CD14-positive monocyte (primary cell): ENCODE data around the gene RRBP1. TPM values are rescaled to one million over a fixed set of nuclear protein-coding genes. Genes with fewer than 3 reads are reported as not detected.

ENCODE experiments used
- DNase-seq, 3 donors: peaks; one replicate each; pipeline ENCODE4 v3.0.0-alpha.2; 2011 to 2022
- H2AFZ ChIP-seq: 2 replicates; pipeline ENCODE4 v1.6.0; 2012; ENCODE audit warnings: mild to moderate bottlenecking, low read depth, low read length, inconsistent platforms; ENCODE audit not compliant: insufficient read depth, poor library complexity, severe bottlenecking
- H3K27ac ChIP-seq, 2 donors: 1 replicate in 1 of 2; 2 replicates in 1 of 2; pipeline ENCODE4 v1.5.1; 2012 to 2013; ENCODE audit warnings: low read length in 2 of 2, control low read depth in 1 of 2, inconsistent platforms in 1 of 2, low read depth in 1 of 2, mild to moderate bottlenecking in 1 of 2
- H3K27me3 ChIP-seq, 2 donors: one replicate each; pipeline versions ENCODE4 v1.6.0 to v1.6.1; 2011 to 2013; ENCODE audit warnings: low read length in 2 of 2; ENCODE audit not compliant: control insufficient read depth in 2 of 2, insufficient read depth in 2 of 2
- H3K36me3 ChIP-seq, 2 donors: replicated peaks in 1 of 2; 1 replicate in 1 of 2; 2 replicates in 1 of 2; pipeline versions ENCODE4 v1.5.1 to v1.6.1; 2012 to 2013; ENCODE audit warnings: low read length in 2 of 2, control low read depth in 1 of 2, inconsistent platforms in 1 of 2, mild to moderate bottlenecking in 1 of 2; ENCODE audit not compliant: insufficient read depth in 2 of 2, control insufficient read depth in 1 of 2
- H3K4me1 ChIP-seq, 2 donors: 1 replicate in 1 of 2; 2 replicates in 1 of 2; pipeline versions ENCODE4 v1.5.1 to v1.6.1; 2012 to 2013; ENCODE audit warnings: low read length in 2 of 2, control low read depth in 1 of 2, inconsistent platforms in 1 of 2, mild to moderate bottlenecking in 1 of 2, moderate library complexity in 1 of 2; ENCODE audit not compliant: insufficient read depth in 2 of 2, control insufficient read depth in 1 of 2
- H3K4me2 ChIP-seq: replicated peaks from 2 replicates; pipeline ENCODE3; 2012; ENCODE audit warnings: low read length, moderate library complexity, mild to moderate bottlenecking; ENCODE audit not compliant: poor library complexity, severe bottlenecking; ENCODE audit errors: extremely low read depth
- H3K4me3 ChIP-seq, 3 experiments: fragments of 200-600 bp in 1 of 3; sonication (generic) in 1 of 3; replicated peaks in 1 of 3; 1 replicate in 2 of 3; 2 replicates in 1 of 3; pipeline ENCODE4 v1.5.1; 2011 to 2013; ENCODE audit warnings: low read length in 3 of 3, mild to moderate bottlenecking in 3 of 3, control low read depth in 2 of 3, low read depth in 2 of 3, inconsistent platforms in 1 of 3, moderate library complexity in 1 of 3
- H3K79me2 ChIP-seq: 2 replicates; pipeline ENCODE4 v1.6.0; 2012; ENCODE audit warnings: mild to moderate bottlenecking, control low read depth, inconsistent platforms, low read length, moderate library complexity; ENCODE audit not compliant: insufficient read depth
- H3K9ac ChIP-seq: 2 replicates; pipeline ENCODE4 v1.6.0; 2017; ENCODE audit warnings: low read length, mild to moderate bottlenecking; ENCODE audit not compliant: insufficient read depth, poor library complexity, severe bottlenecking
- H3K9me3 ChIP-seq, 2 donors: replicated peaks in 1 of 2; 1 replicate in 1 of 2; 2 replicates in 1 of 2; pipeline versions ENCODE4 v1.5.1 to v1.6.1; 2012 to 2013; ENCODE audit warnings: low read length in 2 of 2, control low read depth in 1 of 2; ENCODE audit not compliant: control insufficient read depth in 1 of 2, insufficient read depth in 1 of 2
- H4K20me1 ChIP-seq: 2 replicates; pipeline ENCODE4 v1.6.0; 2012; ENCODE audit warnings: mild to moderate bottlenecking, low read length, control low read depth, moderate library complexity; ENCODE audit not compliant: insufficient read depth
- H3K27ac Mint-ChIP-seq, 7 donors: one replicate each; pipeline ENCODE4 v1.8.0; 2020; ENCODE audit warnings: mild to moderate bottlenecking in 7 of 7, mixed read lengths in 7 of 7, moderate library complexity in 6 of 7, inconsistent platforms in 2 of 7
- H3K27me3 Mint-ChIP-seq, 3 donors: one replicate each; pipeline ENCODE4 v1.8.0; 2021 to 2022; ENCODE audit warnings: low read depth in 3 of 3, mild to moderate bottlenecking in 3 of 3, mixed read lengths in 3 of 3, moderate library complexity in 3 of 3, inconsistent platforms in 1 of 3
- H3K36me3 Mint-ChIP-seq, 2 donors: one replicate each; pipeline ENCODE4 v1.8.0; 2020; ENCODE audit warnings: mixed read lengths in 2 of 2, inconsistent platforms in 1 of 2, mild to moderate bottlenecking in 1 of 2
- H3K4me1 Mint-ChIP-seq: one replicate; pipeline ENCODE4 v1.8.0; 2020; ENCODE audit warnings: mild to moderate bottlenecking, mixed read lengths
- H3K4me3 Mint-ChIP-seq, 2 donors: one replicate each; pipeline ENCODE4 v1.8.0; 2020; ENCODE audit warnings: mild to moderate bottlenecking in 2 of 2, mixed read lengths in 2 of 2, moderate library complexity in 1 of 2
- H3K9me3 Mint-ChIP-seq, 7 donors: one replicate each; pipeline ENCODE4 v1.8.0; 2020 to 2022; ENCODE audit warnings: mixed read lengths in 7 of 7, mild to moderate bottlenecking in 6 of 7, moderate library complexity in 6 of 7, inconsistent platforms in 2 of 7
- CTCF ChIP-seq: fragments of 200-600 bp; IDR thresholded peaks from one replicate; pipeline ENCODE4 v1.8.0; 2022; ENCODE audit warnings: antibody characterized with exemption, mild to moderate bottlenecking
- WGBS: methylation state at CpG from one replicate; pipeline ENCODE4 v1.1.5; 2013; ENCODE audit warnings: missing lambda C conversion rate; ENCODE audit not compliant: insufficient coverage; 5-methylcytosine and 5-hydroxymethylcytosine counted together
- intact Hi-C, 2 donors: fragments of 100-400 bp; cut with micrococcal nuclease; formaldehyde crosslinking; loops; one replicate each; pipeline versions ENCODE4 v1.15.0 to v1.15.1; 2023
- polyA plus RNA-seq, 3 donors: library from polyadenylated mRNA; depleted of rRNA in 1 of 3; unstranded in 2 of 3; stranded (reverse) in 1 of 3; fragments of 300-500 nt in 2 of 3; fragments of >200 nt in 1 of 3; fragmentation: Illumina TruSeq in 2 of 3; gene quantifications; 1 replicate in 2 of 3; 2 replicates in 1 of 3; pipeline ENCODE4 v1.2.3, GENCODE V29; 2012 to 2021

Gene RRBP1
- polyA plus RNA-seq, 3 donors = 4.7 to 22.2 (median 7.5) TPM

GRCh38 chr20:17644451-17644850 lies 37.6 kb downstream of the RRBP1 start:
- DNase-seq = no peak
- peaks cover 0 to 1% (median 0%) of the 10 kb centered on the region in 7 donors for H3K9me3 Mint-ChIP-seq
- H3K4me3 Mint-ChIP-seq = no peak overlapping the region
- H3K4me2 ChIP-seq = no peak overlapping the region
- no peaks in the 10 kb centered on the region for H3K27me3 ChIP-seq
- peaks cover 85% of the 10 kb centered on the region for H4K20me1 ChIP-seq
- peaks cover 32 to 63% of the 10 kb centered on the region in 2 donors for H3K36me3 Mint-ChIP-seq
- H3K4me1 Mint-ChIP-seq = peaks cover 27% of the 10 kb centered on the region
- H3K9me3 ChIP-seq = no peaks in the 10 kb centered on the region
- H3K27me3 Mint-ChIP-seq = peaks cover 0 to 5% (median 0%) of the 10 kb centered on the region in 3 donors
- H3K4me3 ChIP-seq = no peak overlapping the region
- H3K79me2 ChIP-seq = peaks cover 48% of the 10 kb centered on the region
- peak overlapping the region in 1 of 2 donors; percentile 41 for H3K27ac ChIP-seq
- intact Hi-C loops = no loop called here
- no peak overlapping the region for H3K9ac ChIP-seq
- peak overlapping the region in 1 of 7 donors; percentile 33 for H3K27ac Mint-ChIP-seq
- H2AFZ ChIP-seq = no peak overlapping the region
- no peak for TF ChIP-seq CTCF
- WGBS = 83% methylated on average over 7 of the region's 13 CpGs
- peaks cover 10 to 16% of the 10 kb centered on the region in 2 donors for H3K4me1 ChIP-seq
- peaks cover 40 to 80% of the 10 kb centered on the region in 2 donors for H3K36me3 ChIP-seq

- H3K27ac ChIP-seq = no peak overlapping the region
- no peak overlapping the region for H3K9ac ChIP-seq
- Mint-ChIP-seq H3K27ac (peak overlapping the region in 1 of 7 donors; percentile 52), H3K36me3 (peaks cover 40 to 71% of the 10 kb centered on the region in 2 donors), H3K4me1 (peaks cover 19% of the 10 kb centered on the region), H3K4me3 (no peak overlapping the region), H3K9me3 (peaks cover 0 to 1% (median 0%) of the 10 kb centered on the region in 7 donors), H3K27me3 (peaks cover 0 to 5% (median 0%) of the 10 kb centered on the region in 3 donors)
- no peak overlapping the region for H2AFZ ChIP-seq
- intact Hi-C loops = no loop called here
- no peak overlapping the region for H3K4me3 ChIP-seq
- peaks cover 77% of the 10 kb centered on the region for H4K20me1 ChIP-seq
- 94% methylated on average over 7 of the region's 10 CpGs for WGBS
- no peak for TF ChIP-seq CTCF
- H3K9me3 ChIP-seq = no peaks in the 10 kb centered on the region
- H3K4me1 ChIP-seq = peaks cover 2 to 9% of the 10 kb centered on the region in 2 donors
- no peak for DNase-seq
- H3K27me3 ChIP-seq = no peaks in the 10 kb centered on the region
- H3K79me2 ChIP-seq = peaks cover 48% of the 10 kb centered on the region
- peaks cover 48 to 88% of the 10 kb centered on the region in 2 donors for H3K36me3 ChIP-seq
- H3K4me2 ChIP-seq = no peak overlapping the region
These were observed 38.4 kb downstream of the RRBP1 start for GRCh38 chr20:17643531-17644188.
